Measurements from ENCODE around the gene DDX59.

GRCh38 chr1:200620273-200621131 is 49.2 kb downstream of the DDX59 start, which contains the start of gene KIF14:
- TF ChIP-seq SIN3A (IDR thresholded peaks at IDR 0.05; ENCODE audit: borderline replicate concordance, insufficient read depth, low read length): peak; percentile 86; the same call in 1 of the 2 replicates
- TF ChIP-seq POLR2AphosphoS5 (IDR thresholded peaks at IDR 0.05; ENCODE audit: low read depth, low read length): no peak; the same call in 1 of the 2 replicates
- TF ChIP-seq TAF1 (IDR thresholded peaks at IDR 0.05; ENCODE audit: borderline replicate concordance, insufficient read depth, low read length): no peak
- no peak for TF ChIP-seq REST (IDR thresholded peaks at IDR 0.05; ENCODE audit: insufficient read depth in 1 of 2, low read depth in 2 of 2, low read length in 2 of 2)
- TF ChIP-seq FOXP2 (optimal IDR thresholded peaks at IDR 0.05; ENCODE audit: borderline replicate concordance, extremely low read depth, extremely low read length, insufficient read depth): peak; percentile 61

All from PFSK-1 (cell line).